H1 (cell line): Measurements from ENCODE around the gene FAM83G. TPM values are rescaled to one million over a fixed set of nuclear protein-coding genes. Genes with fewer than 3 reads are reported as not detected.
"Not testable (repeated sequence)": the region's sequence is repeated elsewhere in the genome, so short reads cannot be mapped to it uniquely, and the experiment has no call there.

ENCODE experiments used
- CTCF ChIA-PET: fragments of 300-600 bp; sonication (Branson Sonifier 250); formaldehyde crosslinking; loops from one replicate; lab custom pipeline; 2021; ENCODE audit not compliant: partially characterized antibody; lab: Charles Lee
- POLR2A ChIA-PET: fragments of 300-600 bp; sonication (Branson Sonifier 250); formaldehyde crosslinking; loops from one replicate; lab custom pipeline; 2021; ENCODE audit warnings: inconsistent platforms; ENCODE audit not compliant: partially characterized antibody; lab: Charles Lee
- DNase-seq, 2 experiments: peaks; one replicate each; pipeline versions ENCODE4 v3.0.0 to v3.0.0-alpha.2; 2010 to 2022; ENCODE audit warnings: low spot score in 2 of 2, low read depth in 1 of 2, mixed read lengths in 1 of 2
- FAIRE-seq: peaks from 2 replicates; lab custom pipeline; 2011; peaks lifted over from hg19 to GRCh38; lab: Jason Lieb, UNC
- H2AFZ ChIP-seq: 2 replicates; pipeline ENCODE4 v1.8.1; 2012; ENCODE audit warnings: low read length, inconsistent platforms
- H2AK5ac ChIP-seq: 2 replicates; pipeline ENCODE4 v1.6.1; 2013; ENCODE audit warnings: low read depth, low read length
- H2BK120ac ChIP-seq: replicated peaks from 2 replicates; pipeline ENCODE3; 2013; ENCODE audit warnings: low read depth, low read length, inconsistent platforms
- H2BK12ac ChIP-seq: 2 replicates; pipeline ENCODE4 v1.6.1; 2013; ENCODE audit warnings: low read depth, low read length
- H2BK15ac ChIP-seq: 2 replicates; pipeline ENCODE4 v1.6.1; 2013; ENCODE audit warnings: low read length
- H2BK20ac ChIP-seq: 2 replicates; pipeline ENCODE4 v1.6.1; 2013; ENCODE audit warnings: low read length
- H2BK5ac ChIP-seq: 2 replicates; pipeline ENCODE4 v1.6.1; 2013; ENCODE audit warnings: low read depth, low read length
- H3K14ac ChIP-seq: 2 replicates; pipeline ENCODE4 v1.6.1; 2013; ENCODE audit warnings: inconsistent platforms; ENCODE audit not compliant: insufficient read length
- H3K18ac ChIP-seq: 2 replicates; pipeline ENCODE4 v1.6.1; 2013; ENCODE audit warnings: low read length; ENCODE audit errors: extremely low read depth
- H3K23ac ChIP-seq: 2 replicates; pipeline ENCODE4 v1.6.1; 2013; ENCODE audit warnings: inconsistent platforms; ENCODE audit not compliant: insufficient read length
- H3K23me2 ChIP-seq: 2 replicates; pipeline ENCODE4 v1.6.1; 2013; ENCODE audit warnings: low read depth, low read length
- H3K27ac ChIP-seq: 2 replicates; pipeline ENCODE4 v1.6.1; 2011; ENCODE audit warnings: low read depth, low read length, inconsistent platforms
- H3K27me3 ChIP-seq, 4 experiments: replicated peaks in 1 of 4; 1 replicate in 1 of 4; 2 replicates in 3 of 4; pipeline versions ENCODE4 v1.6.1 to v1.8.1; 2011 to 2013; ENCODE audit warnings: low read length in 3 of 4, mild to moderate bottlenecking in 3 of 4, inconsistent platforms in 2 of 4, mixed read lengths in 2 of 4, moderate library complexity in 1 of 4; ENCODE audit not compliant: control insufficient read depth in 3 of 4, insufficient read depth in 3 of 4; ENCODE audit errors: extremely low read depth in 1 of 4
- H3K36me3 ChIP-seq, 4 experiments: 2 replicates each; pipeline versions ENCODE4 v1.6.1 to v1.8.1; 2011 to 2013; ENCODE audit warnings: mild to moderate bottlenecking in 4 of 4, low read length in 3 of 4, moderate library complexity in 2 of 4, control low read depth in 1 of 4, inconsistent platforms in 1 of 4; ENCODE audit not compliant: insufficient read depth in 4 of 4, control insufficient read depth in 2 of 4
- H3K4ac ChIP-seq: replicated peaks from 2 replicates; pipeline ENCODE3; 2013; ENCODE audit warnings: low read length, low read depth, mixed read lengths, inconsistent platforms; ENCODE audit not compliant: insufficient read length
- H3K4me1 ChIP-seq, 4 experiments: replicated peaks in 1 of 4; 1 replicate in 1 of 4; 2 replicates in 3 of 4; pipeline versions ENCODE4 v1.6.1 to v1.8.1; 2011 to 2013; ENCODE audit warnings: low read length in 3 of 4, inconsistent platforms in 2 of 4, mixed read lengths in 1 of 4; ENCODE audit not compliant: insufficient read depth in 4 of 4, control insufficient read depth in 3 of 4
- H3K4me2 ChIP-seq, 2 experiments: 2 replicates each; pipeline versions ENCODE4 v1.6.1 to v1.8.1; 2011 to 2013; ENCODE audit warnings: low read depth in 2 of 2, low read length in 2 of 2, control low read depth in 1 of 2, inconsistent platforms in 1 of 2, mild to moderate bottlenecking in 1 of 2; ENCODE audit not compliant: insufficient read depth in 1 of 2
- H3K4me3 ChIP-seq, 4 experiments: fragments of 200-600, 300-600 bp in 1 of 4; sonication (generic), shearing (Covaris generic), sonication (Bioruptor Twin) in 1 of 4; 2 replicates each; pipeline versions ENCODE4 v1.5.1 to v1.8.1; 2011 to 2016; ENCODE audit warnings: low read length in 4 of 4, low read depth in 3 of 4, control low read depth in 2 of 4, inconsistent platforms in 2 of 4, mild to moderate bottlenecking in 2 of 4, mixed read lengths in 1 of 4, moderate library complexity in 1 of 4; ENCODE audit not compliant: insufficient read depth in 2 of 4; ENCODE audit errors: extremely low read depth in 1 of 4
- H3K56ac ChIP-seq: replicated peaks from 2 replicates; pipeline ENCODE3; 2013; ENCODE audit warnings: low read depth, mild to moderate bottlenecking, mixed read lengths, low read length, inconsistent platforms; ENCODE audit not compliant: insufficient read length
- H3K79me1 ChIP-seq: 2 replicates; pipeline ENCODE4 v1.6.1; 2013; ENCODE audit warnings: low read depth, low read length, control low read depth
- H3K79me2 ChIP-seq, 2 experiments: 2 replicates each; pipeline versions ENCODE4 v1.6.1 to v1.8.1; 2012 to 2013; ENCODE audit warnings: low read length in 2 of 2, mild to moderate bottlenecking in 2 of 2, inconsistent platforms in 1 of 2; ENCODE audit not compliant: insufficient read depth in 2 of 2, control insufficient read depth in 1 of 2
- H3K9ac ChIP-seq, 4 experiments: replicated peaks in 1 of 4; 1 replicate in 1 of 4; 2 replicates in 3 of 4; pipeline versions ENCODE4 v1.6.1 to v1.8.1; 2011 to 2013; ENCODE audit warnings: low read depth in 3 of 4, low read length in 3 of 4, control low read depth in 2 of 4, mild to moderate bottlenecking in 2 of 4, moderate library complexity in 2 of 4, inconsistent platforms in 1 of 4; ENCODE audit errors: extremely low read depth in 1 of 4
- H3K9me3 ChIP-seq, 2 experiments: 2 replicates each; pipeline versions ENCODE4 v1.6.1 to v1.8.1; 2012 to 2013; ENCODE audit warnings: mild to moderate bottlenecking in 2 of 2, moderate library complexity in 2 of 2, control low read depth in 1 of 2, inconsistent platforms in 1 of 2, low read depth in 1 of 2, low read length in 1 of 2, mixed read lengths in 1 of 2; ENCODE audit not compliant: insufficient read depth in 2 of 2
- H4K20me1 ChIP-seq, 2 experiments: replicated peaks in 1 of 2; 2 replicates each; pipeline versions ENCODE3 to v1.8.1; 2011 to 2013; ENCODE audit warnings: inconsistent platforms in 2 of 2, low read length in 2 of 2, mild to moderate bottlenecking in 1 of 2; ENCODE audit not compliant: insufficient read depth in 2 of 2, control insufficient read depth in 1 of 2
- H4K5ac ChIP-seq: 2 replicates; pipeline ENCODE4 v1.6.1; 2013; ENCODE audit warnings: low read length, low read depth, mixed read lengths, inconsistent platforms; ENCODE audit not compliant: insufficient read length
- H4K8ac ChIP-seq: 2 replicates; pipeline ENCODE4 v1.8.0; 2013; ENCODE audit warnings: mild to moderate bottlenecking, moderate library complexity, low read length, inconsistent platforms; ENCODE audit not compliant: insufficient read depth; ENCODE audit errors: extremely low read depth
- H4K91ac ChIP-seq: replicated peaks from 2 replicates; pipeline ENCODE3; 2013; ENCODE audit warnings: low read length, mixed read lengths, inconsistent platforms; ENCODE audit not compliant: insufficient read length
- WGBS, 2 experiments: shearing (Covaris generic) in 1 of 2; methylation state at CpG; one replicate each; pipeline versions ENCODE4 v1.1.6 to v1.1.7; 2013 to 2015; ENCODE audit warnings: low lambda C conversion rate in 2 of 2, mixed read lengths in 2 of 2, inconsistent platforms in 1 of 2, low coverage in 1 of 2, missing lambda C conversion rate in 1 of 2; ENCODE audit not compliant: insufficient replicate concordance in 2 of 2, insufficient coverage in 1 of 2, insufficient read length in 1 of 2; ENCODE audit errors: extremely low coverage in 1 of 2, missing lambda C conversion rate in 1 of 2; 5-methylcytosine and 5-hydroxymethylcytosine counted together
- polyA plus RNA-seq, 7 experiments: library from polyadenylated mRNA; depleted of rRNA in 3 of 7; stranded (reverse) in 5 of 7; unstranded in 2 of 7; fragments of >200 nt in 5 of 7; fragments of 200-250 nt in 2 of 7; gene quantifications; 1 replicate in 5 of 7; 2 replicates in 1 of 7; 4 replicates in 1 of 7; pipeline versions ENCODE4 v1.2.1 to v1.2.3, GENCODE V29; 2011 to 2013; ENCODE audit warnings: missing spikeins in 2 of 7, mixed read lengths in 2 of 7
- total RNA-seq: library from RNA; stranded (reverse); fragmentation: NEBNext Ultra II Directional; extraction: Animal tissue kit (Norgen Biotek cat#: 25700); gene quantifications from 2 replicates; pipeline ENCODE4 v1.2.1, GENCODE V29; 2021

Gene FAM83G
- total and polyA plus RNA-seq, 2 of the 8 experiments (the other 6 are each of a cell fraction or from before 2014, with no cell fraction given) = 15.4 to 29.0 TPM

DNA sequence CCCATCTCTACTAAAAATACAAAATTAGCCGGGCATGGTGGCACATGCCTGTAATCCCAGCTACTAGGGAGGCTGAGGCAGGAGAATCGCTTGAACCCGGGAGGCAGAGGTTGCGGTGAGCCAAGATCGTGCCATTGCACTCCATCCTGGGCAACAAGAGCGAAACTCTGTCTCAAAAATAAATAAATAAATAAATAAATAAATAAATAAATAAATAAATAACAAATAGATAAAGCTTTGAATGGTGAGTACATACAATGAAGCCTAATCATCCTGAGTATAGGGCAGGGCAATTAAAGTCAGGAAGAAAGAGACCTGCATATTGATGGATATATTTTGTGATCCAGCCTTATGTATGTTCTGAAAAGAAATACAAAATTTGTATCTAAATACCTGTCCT, 48.5 kb downstream of the FAM83G start:
- H3K23me2 ChIP-seq, H3K56ac ChIP-seq, H4K20me1 ChIP-seq, H3K4ac ChIP-seq, H2BK15ac ChIP-seq, H3K14ac ChIP-seq, H2AFZ ChIP-seq, H3K9me3 ChIP-seq, H2AK5ac ChIP-seq, H3K79me1 ChIP-seq, H3K18ac ChIP-seq, POLR2A ChIA-PET, H3K9ac ChIP-seq, H3K4me1 ChIP-seq, H2BK120ac ChIP-seq, H3K27ac ChIP-seq, H2BK12ac ChIP-seq, H3K79me2 ChIP-seq, H4K5ac ChIP-seq, H3K4me2 ChIP-seq, H2BK20ac ChIP-seq, H3K27me3 ChIP-seq, H4K8ac ChIP-seq, H2BK5ac ChIP-seq, DNase-seq, H4K91ac ChIP-seq, H3K23ac ChIP-seq, FAIRE-seq, H3K36me3 ChIP-seq, H3K4me3 ChIP-seq: not testable (repeated sequence)
- CTCF ChIA-PET = interaction anchor here (1.7 kb wide), 1 partner anchor 38 kb away, joined by 3 read pairs; no protein-coding TSS in a partner anchor
- 97% methylated on average over 6 of the region's 6 CpGs; no CpG with 5 or more reads in 1 of the 2 experiments for WGBS, 2 experiments
